ENCODE measurements around the gene LINGO4.
"Not testable (repeated sequence)": the region's sequence is repeated elsewhere in the genome, so short reads cannot be mapped to it uniquely, and the experiment has no call there.

LINGO4 gene

GRCh38 chr1:151782741-151783140, 22.5 kb downstream of the LINGO4 start:
- no peak for TF ChIP-seq EZH2phosphoT487 (IDR thresholded peaks at IDR 0.05; ENCODE audit: borderline replicate concordance, low read length)
- TF ChIP-seq CTCF (IDR thresholded peaks at IDR 0.05; ENCODE audit: low read depth, low read length, poor library complexity, severe bottlenecking): no peak
- H3K9me3 ChIP-seq (ENCODE audit: control insufficient read depth, insufficient read depth, low read length): no peaks in the 10 kb centered on the region
- no peak overlapping the region for H3K4me2 ChIP-seq (ENCODE audit: low read length)
- no peaks in the 10 kb centered on the region for H3K79me2 ChIP-seq (ENCODE audit: control insufficient read depth, low read length)
- H3K27ac ChIP-seq (ENCODE audit: low read depth, low read length): no peak overlapping the region
- H3F3A ChIP-seq (ENCODE audit: control insufficient read depth, insufficient read depth): no peaks in the 10 kb centered on the region
- H3K4me3 ChIP-seq (ENCODE audit: low read length): no peak overlapping the region
- no peaks in the 10 kb centered on the region for H3K4me1 ChIP-seq (ENCODE audit: control insufficient read depth, low read length)
- peaks cover 9% of the 10 kb centered on the region for H3K27me3 ChIP-seq (ENCODE audit: control insufficient read depth, low read length)
- H3K9me2 ChIP-seq (replicated peaks; ENCODE audit: control insufficient read depth, low read length): no peaks in the 10 kb centered on the region
- no peaks in the 10 kb centered on the region for H4K20me1 ChIP-seq (ENCODE audit: control insufficient read depth, insufficient read depth, low read depth, low read length)
- 0 out of 2 replicates have a peak, but pooled peaks cover 2% of the 10 kb centered on the region for H3K36me3 ChIP-seq (ENCODE audit: control insufficient read depth, low read length)

- H3K9me3 ChIP-seq (ENCODE audit: control insufficient read depth, insufficient read depth, low read length); H4K20me1 ChIP-seq (ENCODE audit: control insufficient read depth, insufficient read depth, low read depth, low read length); H3K27me3 ChIP-seq (ENCODE audit: control insufficient read depth, low read length); H3K27ac ChIP-seq (ENCODE audit: low read depth, low read length); H3K4me3 ChIP-seq (ENCODE audit: low read length); H3K4me2 ChIP-seq (ENCODE audit: low read length); H3K4me1 ChIP-seq (ENCODE audit: control insufficient read depth, low read length); H3K79me2 ChIP-seq (ENCODE audit: control insufficient read depth, low read length); H3K9me2 ChIP-seq (replicated peaks; ENCODE audit: control insufficient read depth, low read length); H3F3A ChIP-seq (ENCODE audit: control insufficient read depth, insufficient read depth); H3K36me3 ChIP-seq (ENCODE audit: control insufficient read depth, low read length): not testable (repeated sequence)
These were observed 23.2 kb downstream of the LINGO4 start for GRCh38 chr1:151782026-151782425.

- not testable (repeated sequence) for H3K4me3 ChIP-seq (ENCODE audit: low read length); H3K9me3 ChIP-seq (ENCODE audit: control insufficient read depth, insufficient read depth, low read length); H3K36me3 ChIP-seq (ENCODE audit: control insufficient read depth, low read length); H3K79me2 ChIP-seq (ENCODE audit: control insufficient read depth, low read length); H4K20me1 ChIP-seq (ENCODE audit: control insufficient read depth, insufficient read depth, low read depth, low read length); H3F3A ChIP-seq (ENCODE audit: control insufficient read depth, insufficient read depth); H3K4me2 ChIP-seq (ENCODE audit: low read length); H3K27me3 ChIP-seq (ENCODE audit: control insufficient read depth, low read length); H3K4me1 ChIP-seq (ENCODE audit: control insufficient read depth, low read length); H3K9me2 ChIP-seq (replicated peaks; ENCODE audit: control insufficient read depth, low read length); H3K27ac ChIP-seq (ENCODE audit: low read depth, low read length)
These were observed 24.5 kb downstream of the LINGO4 start for GRCh38 chr1:151780736-151781135.

- H3K9me3 ChIP-seq (ENCODE audit: control insufficient read depth, insufficient read depth, low read length): no peaks in the 10 kb centered on the region
- H3K36me3 ChIP-seq (ENCODE audit: control insufficient read depth, low read length): peaks cover 5% of the 10 kb centered on the region; the same call in 1 of the 2 replicates
- H3F3A ChIP-seq (ENCODE audit: control insufficient read depth, insufficient read depth): no peaks in the 10 kb centered on the region
- no peaks in the 10 kb centered on the region for H3K4me1 ChIP-seq (ENCODE audit: control insufficient read depth, low read length)
- H3K79me2 ChIP-seq (ENCODE audit: control insufficient read depth, low read length): no peaks in the 10 kb centered on the region
- no peak overlapping the region for H3K27ac ChIP-seq (ENCODE audit: low read depth, low read length)
- no peak overlapping the region for H3K4me2 ChIP-seq (ENCODE audit: low read length)
- no peaks in the 10 kb centered on the region for H4K20me1 ChIP-seq (ENCODE audit: control insufficient read depth, insufficient read depth, low read depth, low read length)
- H3K27me3 ChIP-seq (ENCODE audit: control insufficient read depth, low read length): 0 out of 2 replicates have a peak, but pooled peaks cover 4% of the 10 kb centered on the region
- no peaks in the 10 kb centered on the region for H3K9me2 ChIP-seq (replicated peaks; ENCODE audit: control insufficient read depth, low read length)
- no peak overlapping the region for H3K4me3 ChIP-seq (ENCODE audit: low read length)
- TF ChIP-seq EZH2phosphoT487 (IDR thresholded peaks at IDR 0.05; ENCODE audit: borderline replicate concordance, low read length) (no peak), CTCF (IDR thresholded peaks at IDR 0.05; ENCODE audit: low read depth, low read length, poor library complexity, severe bottlenecking) (no peak)
These were observed 25.4 kb downstream of the LINGO4 start for GRCh38 chr1:151779852-151780251.
